DND-41 (cell line): ENCODE data around the gene VOPP1.

Experiments used
- ATAC-seq: fragments of 200-7000 bp; cut with Tn5 transposase; 3 replicates; pipeline ENCODE4 v1.9.1; 2021; ENCODE audit warnings: low read depth; ENCODE audit not compliant: insufficient read depth
- DNase-seq: peaks from one replicate; pipeline ENCODE4 v3.0.0-alpha.2; 2020
- H2AFZ ChIP-seq: 2 replicates; pipeline ENCODE4 v1.6.0; 2012; ENCODE audit warnings: low read depth, low read length
- H3K27ac ChIP-seq: 2 replicates; pipeline ENCODE4 v1.5.1; 2012; ENCODE audit warnings: low read length, inconsistent platforms
- H3K27me3 ChIP-seq: fragments of 200-600 bp; sonication (generic); 2 replicates; pipeline ENCODE4 v1.6.0; 2012; ENCODE audit warnings: low read length, mild to moderate bottlenecking, inconsistent platforms; ENCODE audit not compliant: insufficient read depth, poor library complexity
- H3K36me3 ChIP-seq: 2 replicates; pipeline ENCODE4 v1.5.1; 2012; ENCODE audit warnings: low read length, inconsistent platforms; ENCODE audit not compliant: insufficient read depth
- H3K4me1 ChIP-seq: 2 replicates; pipeline ENCODE4 v1.5.1; 2012; ENCODE audit warnings: mild to moderate bottlenecking, low read length; ENCODE audit not compliant: insufficient read depth
- H3K4me2 ChIP-seq: 2 replicates; pipeline ENCODE4 v1.6.0; 2012; ENCODE audit warnings: mild to moderate bottlenecking, moderate library complexity, low read length, inconsistent platforms; ENCODE audit not compliant: insufficient read depth
- H3K4me3 ChIP-seq, 2 experiments: fragments of 200-600 bp in 1 of 2; shearing (Covaris generic) in 1 of 2; 2 replicates each; pipeline ENCODE4 v1.5.1; 2012 to 2016; ENCODE audit warnings: inconsistent platforms in 2 of 2, low read length in 2 of 2, mild to moderate bottlenecking in 2 of 2, low read depth in 1 of 2, moderate library complexity in 1 of 2
- H3K79me2 ChIP-seq: 2 replicates; pipeline ENCODE4 v1.6.0; 2012; ENCODE audit warnings: low read length, inconsistent platforms; ENCODE audit not compliant: insufficient read depth
- H3K9ac ChIP-seq: 2 replicates; pipeline ENCODE4 v1.6.0; 2012; ENCODE audit warnings: low read depth, mild to moderate bottlenecking, inconsistent platforms, low read length, moderate library complexity
- H3K9me3 ChIP-seq: 2 replicates; pipeline ENCODE4 v1.5.1; 2012; ENCODE audit warnings: low read length, moderate library complexity, mild to moderate bottlenecking, inconsistent platforms; ENCODE audit not compliant: insufficient read depth, severe bottlenecking
- H4K20me1 ChIP-seq: 2 replicates; pipeline ENCODE4 v1.6.0; 2012; ENCODE audit warnings: low read length; ENCODE audit not compliant: insufficient read depth
- CTCF ChIP-seq: IDR thresholded peaks from 2 replicates; pipeline ENCODE4 v1.5.1; 2012; ENCODE audit warnings: borderline replicate concordance, low read length, moderate library complexity, mild to moderate bottlenecking; ENCODE audit not compliant: poor library complexity, severe bottlenecking; ENCODE audit errors: extremely low read depth
- EZH2 ChIP-seq: IDR thresholded peaks from 3 replicates; pipeline ENCODE4 v1.6.1; 2012; ENCODE audit warnings: borderline replicate concordance, low read depth, mild to moderate bottlenecking, moderate library complexity, low read length, inconsistent platforms; ENCODE audit not compliant: severe bottlenecking

VOPP1 gene

GRCh38 chr7:55483046-55483445, 89.3 kb downstream of the VOPP1 start:
- no peak for DNase-seq
- TF ChIP-seq EZH2 = no peak
- TF ChIP-seq CTCF = no peak
- no peak overlapping the region for H3K9ac ChIP-seq
- H3K4me3 ChIP-seq = no peak overlapping the region
- H3K27ac ChIP-seq = 0 out of 2 replicates have a peak overlapping the region, but pooled peaks have one; percentile 8
- H3K36me3 ChIP-seq = peaks cover 70% of the 10 kb centered on the region
- 0 out of 3 replicates have a peak, but pooled peaks have one; percentile 22 for ATAC-seq
- H3K27me3 ChIP-seq = no peaks in the 10 kb centered on the region
- no peaks in the 10 kb centered on the region for H3K9me3 ChIP-seq
- H3K4me2 ChIP-seq = no peak overlapping the region
- H4K20me1 ChIP-seq = peaks cover 40% of the 10 kb centered on the region
- H3K4me1 ChIP-seq = no peaks in the 10 kb centered on the region
- no peak overlapping the region for H2AFZ ChIP-seq
- peaks cover 36% of the 10 kb centered on the region for H3K79me2 ChIP-seq

- H3K27me3 ChIP-seq = no peaks in the 10 kb centered on the region
- peaks cover 40% of the 10 kb centered on the region for H3K79me2 ChIP-seq
- ATAC-seq = no peak
- H3K9me3 ChIP-seq = no peaks in the 10 kb centered on the region
- no peak overlapping the region for H3K4me2 ChIP-seq
- no peak for TF ChIP-seq CTCF
- TF ChIP-seq EZH2 = no peak
- no peak overlapping the region for H2AFZ ChIP-seq
- no peak overlapping the region for H3K4me3 ChIP-seq
- peaks cover 7% of the 10 kb centered on the region for H3K4me1 ChIP-seq
- H4K20me1 ChIP-seq = peaks cover 51% of the 10 kb centered on the region
- H3K36me3 ChIP-seq = peaks cover 67% of the 10 kb centered on the region
- DNase-seq = no peak
- H3K27ac ChIP-seq = 0 out of 2 replicates have a peak overlapping the region, but pooled peaks have one; percentile 6
- H3K9ac ChIP-seq = no peak overlapping the region
Observed at GRCh38 chr7:55481155-55481554, 91.1 kb downstream of the VOPP1 start.

- Histone ChIP-seq H4K20me1 (peaks cover 59% of the 10 kb centered on the region), H3K4me2 (no peak overlapping the region), H3K4me1 (peaks cover 17% of the 10 kb centered on the region), H3K27ac (no peak overlapping the region), H3K79me2 (peaks cover 48% of the 10 kb centered on the region), H2AFZ (no peak overlapping the region), H3K27me3 (no peaks in the 10 kb centered on the region), H3K9ac (no peak overlapping the region), H3K4me3 (no peak overlapping the region), H3K36me3 (peaks cover 58% of the 10 kb centered on the region), H3K9me3 (no peaks in the 10 kb centered on the region)
- ATAC-seq (no peak), DNase-seq (no peak)
- TF ChIP-seq EZH2 (no peak), CTCF (no peak)
Observed at GRCh38 chr7:55478700-55479099, 93.6 kb downstream of the VOPP1 start.
